Activated CD8-positive, alpha-beta memory T cell treated with anti-CD3 and anti-CD28 coated beads, Interleukin-2, amount 50 U/mL, for 1 hour (primary cell): ENCODE measurements around the gene COG1.
A peak's percentile ranks its signal among the peaks of the same experiment; 100 is the strongest.

Experiments used
- DNase-seq: peaks from one replicate; pipeline ENCODE4 v3.0.0-alpha.2; 2020; ENCODE audit errors: extremely low read depth

The COG1 gene

DNA sequence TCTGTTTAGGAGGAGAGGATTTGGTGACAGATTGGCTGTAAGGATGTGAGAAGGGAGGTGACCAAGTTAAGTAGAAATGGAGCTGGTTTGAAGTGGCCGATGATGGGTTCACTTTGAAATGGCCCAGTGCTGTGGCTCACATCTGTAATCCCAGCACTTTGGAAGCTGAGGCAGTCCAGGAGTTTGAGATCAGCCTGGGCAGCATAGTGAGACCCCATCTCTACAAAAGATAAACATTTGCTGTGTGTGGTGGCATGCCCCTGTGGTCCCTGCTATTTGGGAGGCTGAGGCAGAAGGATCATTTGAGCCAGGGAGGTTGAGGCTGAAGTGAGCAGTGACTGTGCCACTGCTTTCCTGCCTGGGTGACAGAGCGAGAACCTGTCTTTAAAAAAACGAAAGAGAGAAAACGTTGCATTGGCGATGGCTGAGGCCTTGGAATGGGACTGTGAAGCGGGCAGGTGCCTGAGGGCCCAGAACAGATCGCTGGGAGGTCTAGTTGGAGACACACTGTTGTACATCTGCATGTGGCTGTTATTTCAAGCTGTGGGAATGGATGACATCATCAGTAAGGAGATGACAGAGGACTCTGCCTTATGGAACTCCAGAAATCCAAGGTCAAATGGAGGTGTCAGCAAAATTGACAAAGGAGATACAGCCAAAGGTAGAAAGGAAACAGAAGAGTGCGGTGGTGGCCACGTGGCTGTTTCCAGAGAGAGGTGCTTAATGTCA, 5.5 kb downstream of the COG1 start:
- no peak for DNase-seq

DNA sequence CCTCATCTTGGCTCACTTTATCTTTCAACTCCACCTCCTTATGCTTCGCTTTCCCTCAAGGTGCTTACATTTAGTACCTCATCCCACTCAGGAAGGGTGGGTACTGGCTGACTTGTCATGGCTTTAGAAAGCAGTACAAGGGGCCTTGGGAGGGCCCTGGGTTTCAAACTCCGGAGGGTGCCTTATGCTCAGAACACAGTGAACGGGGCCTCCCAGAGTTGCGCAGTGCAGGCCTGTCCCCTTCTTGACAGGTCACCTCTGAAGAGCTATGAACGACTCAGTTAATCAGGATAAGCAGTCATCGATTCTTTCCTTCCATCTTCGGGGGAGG, 6.0 kb downstream of the COG1 start:
- no peak for DNase-seq

DNA sequence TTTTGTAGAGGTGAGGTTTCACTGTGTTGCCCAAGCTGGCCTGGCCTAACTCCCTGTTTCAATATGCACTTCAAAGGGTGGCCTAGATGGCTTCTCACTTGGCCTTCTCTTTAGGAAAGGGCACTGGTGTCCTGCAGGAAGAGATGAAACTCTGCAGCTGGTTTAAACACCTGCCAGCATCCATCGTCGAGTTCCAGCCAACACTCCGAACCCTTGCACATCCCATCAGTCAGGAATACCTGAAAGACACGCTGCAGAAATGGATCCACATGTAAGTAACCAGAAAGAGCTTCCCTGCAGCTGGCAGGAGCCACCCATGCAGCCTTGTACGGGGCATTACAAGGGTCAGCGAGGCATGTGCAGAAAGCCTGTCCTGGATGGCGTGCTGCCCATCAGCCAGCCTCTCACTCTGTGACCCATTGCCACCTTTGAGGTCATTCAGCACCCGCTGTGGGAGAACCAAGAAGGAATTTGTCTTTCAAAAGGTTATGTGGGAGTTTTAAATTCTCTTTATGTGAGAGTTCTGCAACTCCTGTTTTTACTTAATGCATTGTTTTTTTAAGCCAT, 7.0 kb downstream of the COG1 start:
- DNase-seq, result no peak

DNA sequence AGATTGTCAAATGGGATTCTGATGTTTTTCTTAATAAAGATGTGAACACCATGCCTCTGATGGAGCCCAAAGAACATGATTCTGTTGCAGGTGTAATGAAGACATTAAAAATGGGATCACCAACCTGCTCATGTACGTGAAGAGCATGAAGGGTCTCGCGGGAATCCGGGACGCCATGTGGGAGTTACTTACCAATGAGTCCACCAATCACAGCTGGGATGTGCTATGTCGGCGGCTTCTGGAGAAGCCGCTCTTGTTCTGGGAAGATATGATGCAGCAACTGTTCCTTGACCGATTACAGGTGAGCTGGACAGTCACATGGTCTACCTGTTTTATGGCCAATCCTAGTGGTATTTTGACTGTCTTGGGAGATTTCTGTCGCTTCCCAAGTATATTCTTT, 7.6 kb downstream of the COG1 start:
- no peak for DNase-seq

GRCh38 chr17:73201215-73202069, 8.6 kb downstream of the COG1 start:
- no peak for DNase-seq

DNA sequence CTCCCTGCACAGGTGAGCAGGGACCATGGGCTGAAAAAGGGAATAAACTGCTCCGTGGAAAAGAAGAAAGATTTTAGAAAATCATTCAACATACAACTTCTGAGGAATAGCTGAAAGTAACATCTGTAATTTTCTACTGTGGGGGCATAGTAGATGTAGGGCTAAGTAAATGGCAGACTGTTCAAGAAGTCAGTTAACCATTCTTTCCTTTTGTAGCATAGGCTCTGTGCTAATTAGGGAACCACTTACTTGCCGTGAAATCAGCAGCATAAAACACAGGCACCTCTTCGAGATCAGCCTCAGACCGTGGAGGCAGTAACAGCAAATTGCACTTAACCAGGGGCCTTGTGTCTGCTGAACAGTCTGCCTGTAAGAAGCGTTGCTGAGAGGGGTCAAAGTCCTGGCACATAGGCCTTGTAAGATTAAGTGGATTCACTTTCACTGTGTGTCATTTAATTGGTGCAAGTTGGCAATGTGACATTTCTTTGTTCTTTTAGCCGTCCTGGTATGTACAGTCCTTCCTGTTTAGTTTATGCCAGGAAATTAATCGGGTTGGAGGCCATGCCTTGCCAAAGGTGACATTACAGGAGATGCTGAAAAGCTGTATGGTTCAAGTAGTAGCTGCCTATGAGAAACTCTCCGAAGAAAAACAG, 10.4 kb downstream of the COG1 start:
- DNase-seq, result no peak

DNA sequence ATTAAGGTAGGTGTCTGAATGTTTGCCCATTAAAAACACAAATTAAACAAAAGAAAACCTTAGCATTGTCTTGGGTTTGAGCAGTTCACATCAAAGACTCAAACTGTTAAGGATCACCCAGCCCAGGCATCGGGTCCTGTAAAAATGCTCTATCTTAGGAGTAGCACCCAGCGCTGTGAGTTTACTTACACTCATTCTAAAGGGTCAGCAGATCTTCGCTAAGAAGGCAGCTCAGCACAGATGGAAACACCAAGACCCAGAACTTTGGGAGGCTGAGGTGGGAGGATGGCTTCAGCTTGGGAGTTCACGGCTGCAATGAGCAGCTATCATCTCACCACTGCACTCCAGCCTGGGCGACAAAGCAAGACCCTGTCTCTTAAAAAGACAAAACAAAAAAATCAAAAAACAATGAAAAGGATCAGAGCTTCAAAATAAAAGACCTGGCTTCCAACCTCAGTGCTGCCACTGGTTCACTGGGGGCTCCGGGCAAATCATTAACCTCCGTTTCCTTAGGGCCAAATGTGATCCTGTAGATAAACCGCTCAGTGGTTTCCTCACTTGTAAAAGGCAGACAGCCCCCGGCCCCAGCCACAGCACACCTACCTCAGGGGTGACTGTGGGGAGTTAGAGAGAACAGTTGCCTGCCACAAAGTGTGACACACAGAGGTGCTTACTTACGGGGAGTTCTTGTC, 11.1 kb downstream of the COG1 start:
- no peak for DNase-seq

GRCh38 chr17:73205459-73205961, 12.7 kb downstream of the COG1 start:
- no peak for DNase-seq

GRCh38 chr17:73208139-73208827, 15.4 kb downstream of the COG1 start:
- no peak for DNase-seq

- no peak for DNase-seq
Measured at GRCh38 chr17:73209436-73209835, 16.6 kb downstream of the COG1 start.

DNA sequence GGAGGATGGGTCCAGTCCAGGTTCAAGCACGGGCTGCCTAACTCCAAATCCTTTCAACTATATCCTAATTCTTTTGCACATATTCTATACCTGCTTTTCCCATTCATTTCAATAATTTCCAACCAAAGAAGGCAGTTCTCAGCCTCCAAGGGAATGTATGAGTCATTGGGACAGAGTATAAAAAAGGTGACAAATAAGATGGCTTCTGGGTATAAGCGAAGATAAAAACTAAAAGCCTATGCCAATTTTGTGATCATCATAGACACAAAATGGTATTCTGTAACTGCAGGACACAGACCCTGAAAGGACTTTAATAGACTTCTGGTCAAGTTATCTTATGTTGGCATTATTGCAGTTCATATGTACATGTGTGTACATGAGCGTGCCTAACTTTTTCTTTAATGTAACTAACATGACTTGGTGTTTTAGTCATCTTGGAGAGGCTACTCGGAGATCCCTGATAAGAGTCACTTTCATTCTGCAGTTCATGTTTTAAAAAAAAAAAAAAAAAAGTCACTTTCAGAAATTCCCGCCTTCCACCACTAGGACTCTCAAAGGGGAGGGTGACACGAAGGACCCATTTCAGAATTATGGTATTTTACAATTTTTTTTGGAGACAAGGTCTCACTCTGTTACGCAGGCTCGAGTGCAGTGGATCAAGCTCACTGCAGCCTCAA, 17.3 kb downstream of the COG1 start:
- DNase-seq, result no peak

GRCh38 chr17:73211745-73212144, 18.9 kb downstream of the COG1 start:
- peak; percentile 62 for DNase-seq

GRCh38 chr17:73214008-73214407, 21.2 kb downstream of the COG1 start:
- DNase-seq, result no peak

- DNase-seq, result no peak
Measured at GRCh38 chr17:73214851-73215250, 22.0 kb downstream of the COG1 start.

DNA sequence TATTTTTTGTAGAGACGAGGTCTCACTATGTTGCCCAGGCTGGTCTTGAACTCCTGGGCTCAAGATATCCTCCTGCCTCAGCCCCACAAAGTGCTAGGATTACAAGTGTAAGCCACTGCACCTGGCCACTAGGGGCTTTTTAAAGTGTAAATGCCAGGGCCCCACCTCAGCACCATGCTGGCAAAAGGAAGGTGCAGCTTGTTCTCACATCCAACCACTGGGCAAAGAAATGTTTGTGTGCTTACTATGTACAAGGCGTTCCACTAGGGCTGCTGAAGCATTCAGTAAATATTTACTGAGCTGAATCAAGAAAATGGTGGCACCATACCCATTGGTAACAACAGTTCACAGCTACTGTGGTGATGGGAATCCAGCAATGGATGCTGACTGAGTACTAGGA, 22.6 kb downstream of the COG1 start:
- no peak for DNase-seq

GRCh38 chr17:73223626-73224230, 30.9 kb downstream of the COG1 start:
- no peak for DNase-seq

DNA sequence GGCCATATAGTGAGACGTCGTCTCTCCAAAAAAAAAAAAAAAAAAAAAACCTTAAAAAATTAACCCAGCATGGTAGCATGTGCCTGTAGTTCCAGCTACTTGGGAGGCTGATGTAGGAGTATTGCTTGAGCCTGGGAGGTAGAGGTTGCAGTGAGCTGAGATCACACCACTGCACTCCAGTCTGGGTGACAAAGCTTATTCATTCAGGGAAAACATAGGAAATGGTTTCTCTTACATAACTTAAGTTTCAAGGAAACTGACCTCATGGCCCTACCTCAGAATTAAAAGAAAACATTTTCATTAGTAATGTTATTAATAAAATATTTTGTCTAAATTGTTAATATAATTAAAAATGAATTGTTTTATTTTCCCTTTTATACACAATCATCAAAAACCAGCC, 31.4 kb downstream of the COG1 start:
- DNase-seq, result no peak

GRCh38 chr17:73224663-73225305, 31.9 kb downstream of the COG1 start:
- DNase-seq, result no peak

GRCh38 chr17:73226556-73227172, 33.8 kb downstream of the COG1 start:
- no peak for DNase-seq
